ENCODE measurements around the gene NTM.
"Not testable (repeated sequence)": the region's sequence is repeated elsewhere in the genome, so short reads cannot be mapped to it uniquely, and the experiment has no call there.

NTM gene

GRCh38 chr11:131463649-131464425, 93.4 kb downstream of the NTM start:
- DNase-seq (ENCODE audit: low spot score): no peak

- DNase-seq (ENCODE audit: low spot score): no peak
These were observed 94.0 kb downstream of the NTM start for GRCh38 chr11:131464461-131464860.

GRCh38 chr11:131465039-131465438, 94.6 kb downstream of the NTM start:
- DNase-seq (ENCODE audit: low spot score): no peak

- DNase-seq (ENCODE audit: low spot score): no peak
These were observed 95.3 kb downstream of the NTM start for GRCh38 chr11:131465746-131466145.

GRCh38 chr11:131467645-131468394, 97.4 kb downstream of the NTM start:
- no peak for DNase-seq (ENCODE audit: low spot score)

GRCh38 chr11:131468565-131468964, 98.2 kb downstream of the NTM start:
- no peak for DNase-seq (ENCODE audit: low spot score)

- no peak for DNase-seq (ENCODE audit: low spot score)
These were observed 100.0 kb downstream of the NTM start for GRCh38 chr11:131470216-131470925.

- no peak for DNase-seq (ENCODE audit: low spot score)
These were observed 101.6 kb downstream of the NTM start for GRCh38 chr11:131471976-131472375.

GRCh38 chr11:131474947-131475346, 104.5 kb downstream of the NTM start:
- no peak for DNase-seq (ENCODE audit: low spot score)

GRCh38 chr11:131476266-131476665, 105.9 kb downstream of the NTM start:
- no peak for DNase-seq (ENCODE audit: low spot score)

GRCh38 chr11:131478341-131478740, 107.9 kb downstream of the NTM start:
- no peak for DNase-seq (ENCODE audit: low spot score)

GRCh38 chr11:131481303-131481702, 110.9 kb downstream of the NTM start:
- DNase-seq (ENCODE audit: low spot score): no peak

- DNase-seq (ENCODE audit: low spot score): no peak
These were observed 111.6 kb downstream of the NTM start for GRCh38 chr11:131481971-131482370.

GRCh38 chr11:131483453-131483852, 113.0 kb downstream of the NTM start:
- no peak for DNase-seq (ENCODE audit: low spot score)

- no peak for DNase-seq (ENCODE audit: low spot score)
These were observed 113.5 kb downstream of the NTM start for GRCh38 chr11:131483877-131484276.

- DNase-seq (ENCODE audit: low spot score): no peak
These were observed 115.7 kb downstream of the NTM start for GRCh38 chr11:131486100-131486499.

- no peak for DNase-seq (ENCODE audit: low spot score)
These were observed 116.7 kb downstream of the NTM start for GRCh38 chr11:131486937-131487635.

- no peak for DNase-seq (ENCODE audit: low spot score)
These were observed 117.8 kb downstream of the NTM start for GRCh38 chr11:131488238-131488637.

- DNase-seq (ENCODE audit: low spot score): no peak
These were observed 121.1 kb downstream of the NTM start for GRCh38 chr11:131491503-131491902.

- DNase-seq (ENCODE audit: low spot score): no peak
These were observed 125.0 kb downstream of the NTM start for GRCh38 chr11:131495423-131495822.

GRCh38 chr11:131497686-131498085, 127.3 kb downstream of the NTM start:
- not testable (repeated sequence) for DNase-seq (ENCODE audit: low spot score)

- DNase-seq (ENCODE audit: low spot score): no peak
These were observed 128.3 kb downstream of the NTM start for GRCh38 chr11:131498631-131499160.
